ENCODE measurements around the gene CACNA1G. TPM values are rescaled to one million over a fixed set of nuclear protein-coding genes. Genes with fewer than 3 reads are reported as not detected.

The CACNA1G gene
- polyA plus RNA-seq, 1 donor (not counting 4 experiments of a cell fraction or from before 2014, with no cell fraction given): 0.07 TPM

- DNase-seq (ENCODE audit: low read depth, low spot score): no peak
- Histone ChIP-seq H3K4me1 (ENCODE audit: control insufficient read depth, extremely low read depth, insufficient read depth, low read length) (peaks cover 17% of the 10 kb centered on the region), H3K9me1 (ENCODE audit: control insufficient read depth, extremely low read depth, insufficient read depth, low read length) (no peaks in the 10 kb centered on the region), H3K9me3 (ENCODE audit: control insufficient read depth, low read depth, low read length) (no peaks in the 10 kb centered on the region), H3K9ac (ENCODE audit: control insufficient read depth, extremely low read depth, insufficient read depth, low read length) (no peak overlapping the region), H3K4me3 (ENCODE audit: control insufficient read depth in 2 of 3, extremely low read depth in 1 of 3, insufficient read depth in 2 of 3, low read depth in 1 of 3, low read length in 3 of 3) (no peak overlapping the region), H3K27ac (ENCODE audit: control insufficient read depth, insufficient read depth, low read length) (no peak overlapping the region), H4K20me1 (ENCODE audit: control insufficient read depth, extremely low read depth, insufficient read depth, low read length) (no peaks in the 10 kb centered on the region), H3K79me2 (ENCODE audit: control insufficient read depth, insufficient read depth, low read length) (peaks cover 2% of the 10 kb centered on the region), H3K27me3 (ENCODE audit: control insufficient read depth, extremely low read depth, insufficient read depth, low read length) (no peaks in the 10 kb centered on the region), H3K4me2 (ENCODE audit: control insufficient read depth, extremely low read depth, insufficient read depth, low read depth, low read length) (no peak overlapping the region), H2AFZ (ENCODE audit: control insufficient read depth, low read length) (no peak overlapping the region), H3K36me3 (ENCODE audit: control insufficient read depth in 2 of 2, extremely low read depth in 1 of 2, insufficient read depth in 2 of 2, low read length in 2 of 2) (peaks cover 0 to 13% of the 10 kb centered on the region in 2 experiments)
- FAIRE-seq: no peak
- no peak for TF ChIP-seq CTCF (optimal IDR thresholded peaks at IDR 0.05 in 1 of 3, IDR thresholded peaks at IDR 0.05 in 1 of 3, conservative IDR thresholded peaks at IDR 0.05 in 1 of 3; ENCODE audit: extremely low read depth in 1 of 3, insufficient read depth in 2 of 3, low read length in 3 of 3)
- TF ChIP-seq EZH2 (IDR thresholded peaks at IDR 0.05; ENCODE audit: low read length): no peak
- dilution Hi-C loops (cut with MboI; ENCODE audit: extremely low pct_ligation_motif_present, low sequenced_read_pairs): no loop called here
These were observed 96.0 kb downstream of the CACNA1G start for GRCh38 chr17:50656509-50656908.

DNA sequence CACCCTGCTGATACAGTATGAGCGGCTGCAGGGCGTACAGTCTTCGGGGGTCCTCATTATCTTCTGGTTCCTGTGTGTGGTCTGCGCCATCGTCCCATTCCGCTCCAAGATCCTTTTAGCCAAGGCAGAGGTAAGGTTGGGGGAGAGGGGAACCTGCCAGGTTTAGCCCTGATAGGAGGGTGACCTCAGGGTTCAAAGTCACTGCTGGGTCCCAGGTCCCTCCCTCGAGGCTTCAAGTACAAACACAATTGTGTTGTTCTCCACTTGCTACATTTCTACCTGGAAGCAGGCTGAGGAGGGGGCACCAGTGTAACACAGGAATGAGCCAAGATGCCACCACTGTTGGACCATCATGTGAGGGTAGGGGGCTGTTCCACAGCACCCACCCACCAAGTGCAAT lies 96.5 kb downstream of the CACNA1G start:
- H3K9me3 ChIP-seq (ENCODE audit: control insufficient read depth, low read depth, low read length): no peaks in the 10 kb centered on the region
- H3K36me3 ChIP-seq (ENCODE audit: control insufficient read depth in 2 of 2, extremely low read depth in 1 of 2, insufficient read depth in 2 of 2, low read length in 2 of 2): peaks cover 0 to 13% of the 10 kb centered on the region in 2 experiments
- FAIRE-seq (no peak), DNase-seq (ENCODE audit: low read depth, low spot score) (no peak)
- H3K27ac ChIP-seq (ENCODE audit: control insufficient read depth, insufficient read depth, low read length): no peak overlapping the region
- H2AFZ ChIP-seq (ENCODE audit: control insufficient read depth, low read length): no peak overlapping the region
- no peaks in the 10 kb centered on the region for H3K27me3 ChIP-seq (ENCODE audit: control insufficient read depth, extremely low read depth, insufficient read depth, low read length)
- H3K4me2 ChIP-seq (ENCODE audit: control insufficient read depth, extremely low read depth, insufficient read depth, low read depth, low read length): no peak overlapping the region
- H3K9me1 ChIP-seq (ENCODE audit: control insufficient read depth, extremely low read depth, insufficient read depth, low read length): no peaks in the 10 kb centered on the region
- H3K4me1 ChIP-seq (ENCODE audit: control insufficient read depth, extremely low read depth, insufficient read depth, low read length): peaks cover 23% of the 10 kb centered on the region
- TF ChIP-seq CTCF (optimal IDR thresholded peaks at IDR 0.05 in 1 of 3, IDR thresholded peaks at IDR 0.05 in 1 of 3, conservative IDR thresholded peaks at IDR 0.05 in 1 of 3; ENCODE audit: extremely low read depth in 1 of 3, insufficient read depth in 2 of 3, low read length in 3 of 3) (no peak), EZH2 (IDR thresholded peaks at IDR 0.05; ENCODE audit: low read length) (no peak)
- dilution Hi-C loops (cut with MboI; ENCODE audit: extremely low pct_ligation_motif_present, low sequenced_read_pairs): no loop called here
- H3K79me2 ChIP-seq (ENCODE audit: control insufficient read depth, insufficient read depth, low read length): peaks cover 2% of the 10 kb centered on the region
- H3K9ac ChIP-seq (ENCODE audit: control insufficient read depth, extremely low read depth, insufficient read depth, low read length): no peak overlapping the region
- no peaks in the 10 kb centered on the region for H4K20me1 ChIP-seq (ENCODE audit: control insufficient read depth, extremely low read depth, insufficient read depth, low read length)
- no peak overlapping the region for H3K4me3 ChIP-seq (ENCODE audit: control insufficient read depth in 2 of 3, extremely low read depth in 1 of 3, insufficient read depth in 2 of 3, low read depth in 1 of 3, low read length in 3 of 3)
